ENCODE results near the gene TACSTD2.
"Not testable (repeated sequence)": the region's sequence is repeated elsewhere in the genome, so short reads cannot be mapped to it uniquely, and the experiment has no call there.

The TACSTD2 gene

GRCh38 chr1:58563715-58564114 is 13.3 kb downstream of the TACSTD2 start:
- not testable (repeated sequence) for DNase-seq (ENCODE audit: low read depth)

- DNase-seq (ENCODE audit: low read depth): no peak
Observed at GRCh38 chr1:58561633-58562032, 15.4 kb downstream of the TACSTD2 start.

GRCh38 chr1:58555393-58555792 is 21.7 kb downstream of the TACSTD2 start:
- no peak for DNase-seq (ENCODE audit: low read depth)

GRCh38 chr1:58551186-58552140 is 25.6 kb downstream of the TACSTD2 start:
- no peak for DNase-seq (ENCODE audit: low read depth)

- DNase-seq (ENCODE audit: low read depth): not testable (repeated sequence)
Observed at GRCh38 chr1:58549291-58549690, 27.8 kb downstream of the TACSTD2 start.

GRCh38 chr1:58548371-58548770 is 28.7 kb downstream of the TACSTD2 start:
- DNase-seq (ENCODE audit: low read depth): no peak

GRCh38 chr1:58546520-58547308 is 30.3 kb downstream of the TACSTD2 start, which contains the start of gene OMA1:
TSS of gene OMA1 (minus strand) at chr1:58546726. CDS start at chr1:58539294, 7,432 bp downstream.
- peak; percentile 94 for DNase-seq (ENCODE audit: low read depth)

GRCh38 chr1:58545591-58546519 is 31.2 kb downstream of the TACSTD2 start:
- peak; percentile 71 for DNase-seq (ENCODE audit: low read depth)

GRCh38 chr1:58543260-58543659 is 33.8 kb downstream of the TACSTD2 start:
- no peak for DNase-seq (ENCODE audit: low read depth)

GRCh38 chr1:58539553-58539952 is 37.5 kb downstream of the TACSTD2 start:
- no peak for DNase-seq (ENCODE audit: low read depth)

- no peak for DNase-seq (ENCODE audit: low read depth)
Observed at GRCh38 chr1:58538821-58539220, 38.2 kb downstream of the TACSTD2 start.

GRCh38 chr1:58531842-58532241 is 45.2 kb downstream of the TACSTD2 start:
- DNase-seq (ENCODE audit: low read depth): not testable (repeated sequence)

- DNase-seq (ENCODE audit: low read depth): no peak
Observed at GRCh38 chr1:58529284-58529683, 47.8 kb downstream of the TACSTD2 start.

- no peak for DNase-seq (ENCODE audit: low read depth)
Observed at GRCh38 chr1:58528518-58528917, 48.5 kb downstream of the TACSTD2 start.

Measured in T-helper 22 cell (primary cell).